ENCODE data around the gene THYN1.
"Not testable (repeated sequence)": the region's sequence is repeated elsewhere in the genome, so short reads cannot be mapped to it uniquely, and the experiment has no call there.

Gene THYN1

GRCh38 chr11:134253188-134253993 is at the start of gene THYN1, which contains the start of gene ACAD8:
Gene THYN1, minus strand, starts transcription at chr11:134253352. Its CDS starts 470 bp downstream, at chr11:134252882.
Gene ACAD8, plus strand, starts transcription at chr11:134253568. Its CDS starts 33 bp downstream, at chr11:134253601.
- peak; percentile 99 for DNase-seq (ENCODE audit: low spot score)

- no peak for DNase-seq (ENCODE audit: low spot score)
Measured at GRCh38 chr11:134294664-134295063, 41.5 kb upstream of the THYN1 start.

GRCh38 chr11:134293119-134294113 is 40.3 kb upstream of the THYN1 start:
- DNase-seq (ENCODE audit: low spot score) = no peak

- DNase-seq (ENCODE audit: low spot score) = no peak
Measured at GRCh38 chr11:134292661-134293060, 39.5 kb upstream of the THYN1 start.

- DNase-seq (ENCODE audit: low spot score) = no peak
Measured at GRCh38 chr11:134291196-134291595, 38.0 kb upstream of the THYN1 start.

- no peak for DNase-seq (ENCODE audit: low spot score)
Measured at GRCh38 chr11:134290646-134291045, 37.5 kb upstream of the THYN1 start.

- no peak for DNase-seq (ENCODE audit: low spot score)
Measured at GRCh38 chr11:134289789-134290188, 36.6 kb upstream of the THYN1 start.

GRCh38 chr11:134289167-134289566 is 36.0 kb upstream of the THYN1 start:
- no peak for DNase-seq (ENCODE audit: low spot score)

- no peak for DNase-seq (ENCODE audit: low spot score)
Measured at GRCh38 chr11:134288486-134288885, 35.3 kb upstream of the THYN1 start.

- no peak for DNase-seq (ENCODE audit: low spot score)
Measured at GRCh38 chr11:134287561-134287960, 34.4 kb upstream of the THYN1 start.

- not testable (repeated sequence) for DNase-seq (ENCODE audit: low spot score)
Measured at GRCh38 chr11:134284349-134284748, 31.2 kb upstream of the THYN1 start.

GRCh38 chr11:134283461-134284230 is 30.5 kb upstream of the THYN1 start:
- no peak for DNase-seq (ENCODE audit: low spot score)

- DNase-seq (ENCODE audit: low spot score) = no peak
Measured at GRCh38 chr11:134282121-134283045, 29.2 kb upstream of the THYN1 start.

- DNase-seq (ENCODE audit: low spot score) = not testable (repeated sequence)
Measured at GRCh38 chr11:134281635-134282034, 28.5 kb upstream of the THYN1 start.

- DNase-seq (ENCODE audit: low spot score) = no peak
Measured at GRCh38 chr11:134278356-134278755, 25.2 kb upstream of the THYN1 start.

- no peak for DNase-seq (ENCODE audit: low spot score)
Measured at GRCh38 chr11:134277183-134278001, 24.2 kb upstream of the THYN1 start.

GRCh38 chr11:134276396-134277182 is 23.4 kb upstream of the THYN1 start:
- no peak for DNase-seq (ENCODE audit: low spot score)

GRCh38 chr11:134275534-134276395 is 22.6 kb upstream of the THYN1 start, which contains the start of gene GLB1L3:
Gene GLB1L3, plus strand, starts transcription at chr11:134276379. Its CDS starts 362 bp downstream, at chr11:134276741.
- DNase-seq (ENCODE audit: low spot score) = peak; percentile 64

All from Ammon's horn (tissue), 1 donor.